Psoas muscle (tissue), 8 donors: ENCODE results near the gene HSP90AA1. TPM values are rescaled to one million over a fixed set of nuclear protein-coding genes. Genes with fewer than 3 reads are reported as not detected.
A peak's percentile ranks its signal among the peaks of the same experiment; 100 is the strongest.
"Not testable (repeated sequence)": the region's sequence is repeated elsewhere in the genome, so short reads cannot be mapped to it uniquely, and the experiment has no call there.

Experiments
- ATAC-seq, 4 donors: fragments of 200-7000 bp; cut with Tn5 transposase; one replicate each; pipeline ENCODE4 v1.9.1; 2020; ENCODE audit warnings: moderate library complexity in 3 of 4, mild to moderate bottlenecking in 2 of 4
- DNase-seq, 2 donors: peaks; one replicate each; pipeline ENCODE4 v3.0.0-alpha.2; 2020
- H3K27ac ChIP-seq: fragments of 200-600 bp; one replicate; pipeline ENCODE4 v1.8.0; 2022
- H3K27me3 ChIP-seq, 3 donors: fragments of 200-600 bp in 1 of 3; one replicate each; pipeline versions ENCODE4 v1.6.1 to v1.8.0; 2013 to 2022; ENCODE audit warnings: low read length in 2 of 3, mild to moderate bottlenecking in 2 of 3, moderate library complexity in 1 of 3; ENCODE audit not compliant: insufficient read depth in 3 of 3
- H3K36me3 ChIP-seq, 2 donors: fragments of 200-600 bp in 1 of 2; one replicate each; pipeline versions ENCODE4 v1.6.1 to v1.8.0; 2013 to 2022; ENCODE audit warnings: low read depth in 1 of 2, mild to moderate bottlenecking in 1 of 2, moderate library complexity in 1 of 2; ENCODE audit not compliant: insufficient read depth in 1 of 2
- H3K4me1 ChIP-seq: fragments of 200-600 bp; one replicate; pipeline ENCODE4 v1.8.0; 2022
- H3K4me3 ChIP-seq: fragments of 200-600 bp; one replicate; pipeline ENCODE4 v1.8.0; 2022; ENCODE audit warnings: mild to moderate bottlenecking
- H3K9me3 ChIP-seq: fragments of 200-600 bp; one replicate; pipeline ENCODE4 v1.8.0; 2022
- CTCF ChIP-seq: fragments of 200-600 bp; IDR thresholded peaks from one replicate; pipeline ENCODE4 v1.8.0; 2022; ENCODE audit warnings: antibody characterized with exemption
- WGBS, 3 donors: extraction: QIAGEN DNeasy Blood & Tissue Kit; methylation state at CpG; one replicate each; pipeline versions ENCODE4 v1.1.6 to v1.1.7; 2013; 5-methylcytosine and 5-hydroxymethylcytosine counted together
- intact Hi-C, 2 donors: fragments of 100-400 bp; cut with DNase I; formaldehyde crosslinking; loops; one replicate each; pipeline versions ENCODE4 v1.11.0 to v1.14.2; 2022
- polyA plus RNA-seq, 3 donors: library from polyadenylated mRNA; stranded (reverse); fragments of 200-250 nt; gene quantifications; one replicate each; pipeline ENCODE4 v1.2.3, GENCODE V29; 2013
- total RNA-seq, 4 donors: library from RNA; stranded (reverse); fragmentation: NEBNext Ultra II Directional in 2 of 4; extraction: Animal tissue kit (Norgen Biotek cat#: 25700) in 2 of 4; gene quantifications; one replicate each; pipeline versions ENCODE4 v1.2.1 to v1.2.4, GENCODE V29; 2021 to 2023
- donor health status: healthy with polysubstance abuse.
- donor health status: DM: no; HTN: no; CAD: no; lungs with moderate emphysema.
- donor health status: Bipolar disorder and iron deficiency.
- donor health status: healthy.
- donor health status: DM: yes; HTN: yes; CAD: no.
- donor health status: DM: no; HTN: no; CAD: no.
- donor health status: DM: no; HTN: no; CAD: no.
- donor health status: DM: yes; HTN: yes; CAD: no.

The HSP90AA1 gene
- total and polyA plus RNA-seq, 7 donors: 398 to 1,480 (median 549) TPM

GRCh38 chr14:102085948-102086708, 716 bp downstream of the HSP90AA1 start:
- TF ChIP-seq CTCF: no peak
- Histone ChIP-seq H3K27me3 (no peaks in the 10 kb centered on the region), H3K4me3 (peak overlapping the region; percentile 80), H3K4me1 (peaks cover 49% of the 10 kb centered on the region), H3K36me3 (peaks cover 17 to 49% of the 10 kb centered on the region in 2 donors), H3K27ac (peak overlapping the region; percentile 97), H3K9me3 (no peaks in the 10 kb centered on the region)
- WGBS, 3 donors: 1 to 2% (median 1%) methylated on average over 40 to 49 of the region's 49 CpGs
- ATAC-seq: peak; percentile 5 to 27 (median 14)
- intact Hi-C loops: loop anchor here (5.0 kb wide), 2 partner anchors 124 to 231 kb away; partner anchors contain the start of genes DYNC1H1 (in 1 of the 2) and ZNF839 (in 1 of the 2)
- DNase-seq: peak; percentile 44 to 66

GRCh38 chr14:102085488-102085887, 1.4 kb downstream of the HSP90AA1 start:
- Histone ChIP-seq H3K9me3 (no peaks in the 10 kb centered on the region), H3K36me3 (peaks cover 17 to 55% of the 10 kb centered on the region in 2 donors), H3K4me1 (peaks cover 49% of the 10 kb centered on the region), H3K27me3 (no peaks in the 10 kb centered on the region), H3K27ac (peak overlapping the region; percentile 97), H3K4me3 (peak overlapping the region; percentile 80)
- no peak for ATAC-seq
- no peak for TF ChIP-seq CTCF
- no peak for DNase-seq
- intact Hi-C loops: loop anchor here (5.0 kb wide), 2 partner anchors 123 to 232 kb away; partner anchors contain the start of genes DYNC1H1 (in 1 of the 2) and ZNF839 (in 1 of the 2)
- 35 to 44% (median 42%) methylated on average over 10 of the region's 10 CpGs for WGBS, 3 donors

- no peaks in the 10 kb centered on the region for H3K27me3 ChIP-seq
- no peak for ATAC-seq
- no peaks in the 10 kb centered on the region for H3K9me3 ChIP-seq
- no peak overlapping the region for H3K27ac ChIP-seq
- no peak for TF ChIP-seq CTCF
- peak overlapping the region; percentile 80 for H3K4me3 ChIP-seq
- 90 to 91% (median 90%) methylated on average over 6 of the region's 6 CpGs for WGBS, 3 donors
- H3K4me1 ChIP-seq: peaks cover 49% of the 10 kb centered on the region
- no peak for DNase-seq
- peaks cover 22 to 61% of the 10 kb centered on the region in 2 donors for H3K36me3 ChIP-seq
- intact Hi-C loops: loop anchor here (5.0 kb wide), 2 partner anchors 123 to 232 kb away; partner anchors contain the start of genes DYNC1H1 (in 1 of the 2) and ZNF839 (in 1 of the 2)
Observed at GRCh38 chr14:102084931-102085330, 1.9 kb downstream of the HSP90AA1 start.

GRCh38 chr14:102084522-102084921, 2.3 kb downstream of the HSP90AA1 start:
- WGBS, 3 donors: 79 to 89% (median 86%) methylated on average over 5 of the region's 5 CpGs
- DNase-seq, H3K27me3 ChIP-seq, H3K27ac ChIP-seq, intact Hi-C loops, H3K9me3 ChIP-seq, ATAC-seq: not testable (repeated sequence)
- peak overlapping the region; percentile 80 for H3K4me3 ChIP-seq
- H3K4me1 ChIP-seq: peaks cover 49% of the 10 kb centered on the region
- peaks cover 24 to 65% of the 10 kb centered on the region in 2 donors for H3K36me3 ChIP-seq
